A549 treated with CpdA at 1 μM for 4 hours (cell line): ENCODE data around the gene MYEOV. TPM values are rescaled to one million over a fixed set of nuclear protein-coding genes. Genes with fewer than 3 reads are reported as not detected.

Experiments
- total RNA-seq: library from RNA; stranded (reverse); fragments of 200-300 nt; extraction: Qiagen RNA extraction; gene quantifications from 5 replicates; pipeline ENCODE4 v1.2.3, GENCODE V29; 2022; ENCODE audit warnings: low read depth

Gene MYEOV
- 99.6 to 113 TPM (median 112 TPM) in 5 replicates for total RNA-seq

DNA sequence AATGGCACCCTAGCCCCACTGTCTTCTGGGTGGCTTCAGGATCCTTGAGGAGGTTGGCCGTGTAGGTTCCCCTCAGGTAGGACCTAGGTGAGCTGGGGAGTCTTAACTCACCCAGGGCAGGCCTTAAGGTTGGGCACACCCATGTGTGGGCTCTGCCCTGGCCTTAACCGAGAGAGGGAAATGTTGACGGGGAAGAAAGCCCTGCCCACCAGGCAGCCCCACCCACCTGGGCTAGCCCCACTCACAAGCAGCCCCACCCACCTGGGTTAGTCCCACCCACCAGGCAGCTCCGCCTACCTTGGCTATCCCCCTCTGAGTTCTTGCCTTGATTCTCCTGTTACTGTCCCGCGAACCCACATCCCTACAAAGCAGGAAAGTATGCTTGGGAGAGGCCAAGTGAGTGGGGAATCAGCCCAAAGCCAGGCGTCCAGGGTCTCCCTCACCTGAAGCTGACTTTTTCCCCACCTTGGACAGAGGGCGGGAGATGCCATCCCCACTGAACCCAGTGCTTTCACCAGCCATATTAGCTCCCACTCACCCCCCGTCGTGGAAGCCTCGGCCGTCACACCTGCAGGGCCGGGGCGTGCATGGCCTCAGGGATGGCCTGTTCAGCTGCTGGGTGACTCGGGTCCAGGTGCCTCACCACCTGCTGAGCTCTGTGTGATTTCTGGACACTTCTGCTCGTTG is at the start of gene MYEOV:
Gene MYEOV (plus strand): TSS at position 337 of the 687 bp plus-strand sequence. CDS start 1,200 bp downstream, outside the sequence.

Other genes starting within 250 kb of the MYEOV start
- 10.3 to 13.3 TPM (median 11.7 TPM) in 5 replicates for gene TPCN2, start 245.2 kb upstream of the MYEOV start, total RNA-seq
- gene SMIM38, start 138.2 kb upstream of the MYEOV start, total RNA-seq: 0.03 to 0.13 TPM (median 0.13 TPM) in 3 of 5 replicates, not detected in the others
- gene LINC01488, start 187.5 kb downstream of the MYEOV start, total RNA-seq: not detected in 5 replicates